GM12891 (cell line): ENCODE results near the gene SPC24.

Source experiments
- PAX5 ChIP-seq: IDR thresholded peaks from 2 replicates; pipeline ENCODE4 v1.6.1; 2011; ENCODE audit warnings: low read length, moderate library complexity, mild to moderate bottlenecking; ENCODE audit not compliant: insufficient read depth, severe bottlenecking
- POLR2A ChIP-seq: IDR thresholded peaks from 2 replicates; pipeline ENCODE4 v1.6.1; 2011; ENCODE audit warnings: low read depth, low read length, control low read depth
- POLR2AphosphoS5 ChIP-seq: IDR thresholded peaks from 2 replicates; pipeline ENCODE4 v1.6.1; 2011; ENCODE audit warnings: low read depth, low read length, control low read depth
- POU2F2 ChIP-seq: IDR thresholded peaks from 2 replicates; pipeline ENCODE4 v1.6.1; 2011; ENCODE audit warnings: low read depth, mild to moderate bottlenecking, control low read depth, low read length, moderate library complexity

- TF ChIP-seq POLR2A (no peak), POLR2AphosphoS5 (no peak), PAX5 (no peak), POU2F2 (no peak)
These were observed 17.8 kb downstream of the SPC24 start for GRCh38 chr19:11137542-11138384.
